Measurements from ENCODE around the gene UGT1A9.

DNA sequence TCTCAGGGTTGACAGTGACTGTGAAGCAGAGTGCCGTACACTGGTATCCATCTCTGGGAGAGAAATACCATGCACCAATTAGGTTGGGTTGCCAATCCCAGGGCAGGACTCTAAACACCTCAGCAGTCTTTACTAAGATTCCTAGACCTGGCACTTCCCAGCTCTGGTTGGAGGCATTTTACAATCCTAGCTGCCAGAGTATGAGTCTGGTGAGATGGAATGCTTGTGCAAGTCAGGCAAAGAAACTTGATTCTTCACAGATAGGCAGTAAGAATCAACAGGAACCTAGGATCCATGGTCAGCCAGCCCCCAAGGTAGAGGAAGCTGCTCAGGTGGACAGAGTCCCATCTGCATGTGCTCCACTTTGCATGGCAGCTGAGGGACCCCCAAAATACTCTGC is 35.0 kb downstream of the UGT1A9 start:
- TF ChIP-seq TEAD4 (IDR thresholded peaks at IDR 0.05; ENCODE audit: borderline replicate concordance, insufficient read depth) = no peak
- no peak for TF ChIP-seq PBX3 (IDR thresholded peaks at IDR 0.05)
- no peak for TF ChIP-seq SIN3A (IDR thresholded peaks at IDR 0.05; ENCODE audit: borderline replicate concordance, low read depth, low read length)
- TF ChIP-seq CTCF (IDR thresholded peaks at IDR 0.05) = no peak
- no peak for TF ChIP-seq MXI1 (IDR thresholded peaks at IDR 0.05; ENCODE audit: low read depth, low read length)
- TF ChIP-seq TAF1 (IDR thresholded peaks at IDR 0.05; ENCODE audit: borderline replicate concordance, low read depth, low read length) = no peak
- no peak for TF ChIP-seq POLR2AphosphoS5 (IDR thresholded peaks at IDR 0.05; ENCODE audit: low read depth, low read length)
- no peak for TF ChIP-seq RXRA (IDR thresholded peaks at IDR 0.05; ENCODE audit: borderline replicate concordance, low read depth)
- no peak for TF ChIP-seq NRF1 (IDR thresholded peaks at IDR 0.05; ENCODE audit: low read depth, low read length)
- TF ChIP-seq SMC3 (IDR thresholded peaks at IDR 0.05; ENCODE audit: low read depth, low read length) = no peak
- TF ChIP-seq TCF12 (IDR thresholded peaks at IDR 0.05) = no peak
- TF ChIP-seq NFIC (IDR thresholded peaks at IDR 0.05; ENCODE audit: borderline replicate concordance) = no peak
- no peak for TF ChIP-seq GABPA (IDR thresholded peaks at IDR 0.05; ENCODE audit: low read depth)
